Hepatocyte (in vitro differentiated cells): Measurements from ENCODE around the gene RSU1.

ENCODE experiments used
- CTCF ChIP-seq: fragments of 200-600 bp; sonication (generic); IDR thresholded peaks from 2 replicates; pipeline ENCODE4 v1.5.1; 2016; ENCODE audit warnings: antibody characterized with exemption, mild to moderate bottlenecking; ENCODE audit not compliant: poor library complexity
- EZH2 ChIP-seq: fragments of 200-600 bp; sonication (generic); IDR thresholded peaks from 2 replicates; pipeline ENCODE4 v1.6.1; 2016; ENCODE audit warnings: antibody characterized with exemption, mild to moderate bottlenecking, borderline replicate concordance
- EZH2phosphoT487 ChIP-seq: fragments of 200-600 bp; sonication (generic); IDR thresholded peaks from one replicate; pipeline ENCODE4 v1.6.1; 2018; ENCODE audit warnings: antibody characterized with exemption, mild to moderate bottlenecking, low read depth, moderate library complexity; ENCODE audit not compliant: unreplicated experiment, severe bottlenecking

GRCh38 chr10:16812676-16813075, 4.5 kb downstream of the RSU1 start:
- no peak for TF ChIP-seq CTCF
- TF ChIP-seq EZH2 = no peak
- no peak for TF ChIP-seq EZH2phosphoT487
